Heart left ventricle (tissue), 16 donors: Measurements from ENCODE around the gene CALM3. TPM values are rescaled to one million over a fixed set of nuclear protein-coding genes. Genes with fewer than 3 reads are reported as not detected.

Source experiments
- ATAC-seq, 4 donors: fragments of 200-7000 bp; cut with Tn5 transposase; one replicate each; pipeline ENCODE4 v1.9.1; 2020 to 2022; ENCODE audit warnings: moderate library complexity in 4 of 4, mild to moderate bottlenecking in 3 of 4, moderate number of reproducible peaks in 1 of 4
- DNase-seq, 5 donors: peaks; one replicate each; pipeline ENCODE4 v3.0.0-alpha.2; 2020
- H3K27ac ChIP-seq, 12 donors: fragments of 200-600 bp; sonication (generic) in 4 of 12; one replicate each; pipeline versions ENCODE4 v1.5.0 to v1.8.0; 2016 to 2022; ENCODE audit warnings: mild to moderate bottlenecking in 2 of 12
- H3K27me3 ChIP-seq, 9 donors: fragments of 200-600 bp; sonication (generic) in 2 of 9; one replicate each; pipeline versions ENCODE4 v1.5.1 to v1.8.0; 2016 to 2022; ENCODE audit warnings: mild to moderate bottlenecking in 3 of 9
- H3K36me3 ChIP-seq, 9 donors: fragments of 200-600 bp; sonication (generic) in 2 of 9; one replicate each; pipeline versions ENCODE4 v1.5.0 to v1.8.0; 2018 to 2022; ENCODE audit warnings: mild to moderate bottlenecking in 2 of 9
- H3K4me1 ChIP-seq, 12 donors: fragments of 200-600 bp; sonication (generic) in 4 of 12; one replicate each; pipeline versions ENCODE4 v1.5.0 to v1.8.0; 2016 to 2022; ENCODE audit warnings: mild to moderate bottlenecking in 3 of 12
- H3K4me3 ChIP-seq, 12 donors: fragments of 200-600 bp; sonication (generic) in 4 of 12; one replicate each; pipeline versions ENCODE4 v1.5.0 to v1.8.0; 2017 to 2022; ENCODE audit warnings: mild to moderate bottlenecking in 9 of 12, moderate library complexity in 4 of 12
- H3K9me3 ChIP-seq, 12 donors: fragments of 200-600 bp; sonication (generic) in 4 of 12; one replicate each; pipeline versions ENCODE4 v1.5.0 to v1.8.0; 2016 to 2022; ENCODE audit warnings: mild to moderate bottlenecking in 1 of 12
- POLR2A ChIP-seq, 2 donors: fragments of 450-650 bp; IDR thresholded peaks; one replicate each; pipeline ENCODE4 v1.6.1; 2017; ENCODE audit warnings: antibody characterized with exemption in 2 of 2, mild to moderate bottlenecking in 2 of 2, moderate library complexity in 2 of 2
- WGBS, 4 donors: extraction: QIAGEN DNeasy Blood & Tissue Kit in 2 of 4; methylation state at CpG; one replicate each; pipeline versions ENCODE4 v1.1.5 to v1.1.7; 2013 to 2018; 5-methylcytosine and 5-hydroxymethylcytosine counted together
- intact Hi-C, 10 donors: fragments of 100-400 bp; cut with DNase I; formaldehyde crosslinking; loops; one replicate each; pipeline versions ENCODE4 v1.11.1 to v1.14.2; 2022
- polyA plus RNA-seq, 2 donors: library from polyadenylated mRNA; stranded (reverse); fragments of 200-250 nt; gene quantifications; one replicate each; pipeline ENCODE4 v1.2.3, GENCODE V29; 2013
- total RNA-seq, 9 donors: library from RNA; depleted of rRNA in 2 of 9; stranded (reverse); fragments of >200 nt in 2 of 9; fragmentation: NEBNext Ultra II Directional in 3 of 9; extraction: Animal tissue kit (Norgen Biotek cat#: 25700) in 3 of 9; gene quantifications; one replicate each; pipeline versions ENCODE4 v1.1.0 to v1.2.4, GENCODE V29; 2016 to 2023
- TF ChIP-seq, protein P1 (sequence below), 12 donors: fragments of 200-600 bp; sonication (generic) in 4 of 12; IDR thresholded peaks; one replicate each; pipeline versions ENCODE4 v1.5.0 to v1.8.0; 2018 to 2022; ENCODE audit warnings: antibody characterized with exemption in 12 of 12, mild to moderate bottlenecking in 5 of 12
- donor health status: ischemic (EF 13 %, LVEDD 7.1; RV severe dilation, severe dysfunction).
- donor health status: healthy with polysubstance abuse.
- donor health status: DM: no; HTN: yes; CAD: no.
- donor health status: DM: no; HTN: no; CAD: no.
- donor health status: ischemic (EF 25% LVEDD 6.9; RV normal size, moderate dysfunction).
- donor health status: ischemic (EF 25% LVEDD 5.7; RV mildly dilated, moderate dysfunction).
- donor health status: healthy.
- donor health status: DM: yes; HTN: yes; CAD: no.
- donor health status: ischemic (EF 35%, LVEDD 5.7; RV mildly dilated, moderate dysfunction).
- donor health status: nonischemic (EF 11% LVEDD 7.7; RV severe dilation, severe dysfunction).
- donor health status: DM: yes; HTN: yes; CAD: no.
- donor health status: PGD.
- donor health status: ischemic (EF 29% LVEDD 5.4; RV normal size, mild dysfunction).
- donor health status: nonischemic (EF 23%, LVEDD 6.1; RV moderate dilation, normal function).

CALM3 gene
- total and polyA plus RNA-seq, 11 donors, result 204 to 417 (median 290) TPM

DNA sequence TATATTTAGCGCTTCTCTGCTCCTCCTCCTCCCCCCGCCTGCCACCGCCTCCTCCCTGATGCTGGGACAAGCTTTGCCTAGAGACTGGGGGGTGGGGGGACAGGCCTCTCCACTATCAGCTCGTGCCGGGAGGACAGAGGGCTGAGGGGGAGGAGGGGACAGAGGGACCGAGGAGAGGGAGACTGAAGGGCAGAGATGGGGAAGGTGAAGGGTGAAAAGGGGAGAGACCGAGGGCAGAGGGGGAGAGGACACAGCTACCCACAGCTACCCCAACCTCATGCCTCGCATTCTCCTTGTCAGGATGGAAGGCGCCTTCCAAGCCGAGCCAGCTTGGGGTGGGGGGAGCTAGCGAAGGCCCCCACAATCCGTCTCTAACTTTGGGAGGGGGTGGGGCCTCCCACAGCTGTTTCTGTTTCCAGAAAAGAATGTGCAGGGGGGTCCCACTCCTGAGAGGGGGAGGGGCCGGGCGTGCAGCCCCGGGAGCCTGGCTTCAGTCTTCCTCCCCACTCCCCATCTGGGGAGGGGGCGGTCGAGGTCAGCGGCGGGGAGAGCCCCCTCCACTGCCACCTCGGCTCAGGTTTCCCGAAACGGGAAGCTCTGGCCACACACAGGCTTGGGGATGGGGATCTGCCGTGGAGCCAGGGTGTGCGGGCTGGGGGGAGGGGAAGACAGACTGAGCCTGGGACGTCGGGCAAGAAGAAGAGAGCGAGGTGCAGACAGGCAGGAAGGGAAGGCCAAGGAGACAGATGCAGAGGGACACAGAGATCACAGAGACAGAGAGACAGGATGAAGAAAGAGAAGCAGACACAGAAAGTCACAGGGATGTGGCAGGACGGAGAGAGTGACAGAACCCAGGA, 58.2 kb downstream of the CALM3 start:
- Histone ChIP-seq H3K9me3 (no peaks in the 10 kb centered on the region), H3K4me1 (peaks cover 0 to 33% (median 23%) of the 10 kb centered on the region in 12 donors), H3K36me3 (peaks cover 0 to 6% (median 0%) of the 10 kb centered on the region in 9 donors), H3K27ac (peak overlapping the region in 8 of 12 donors; percentile 43 to 94 (median 80)), H3K27me3 (peaks cover 0 to 24% (median 0%) of the 10 kb centered on the region in 9 donors), H3K4me3 (peak overlapping the region; percentile 46 to 79 (median 70))
- peak in 4 of 5 donors; percentile 47 to 76 (median 59) for DNase-seq
- intact Hi-C loops, result loop anchor here in 7 of 10 donors (1.0 to 10.0 kb wide), 4 partner anchors 19 to 135 kb away; no protein-coding TSS in a partner anchor
- TF ChIP-seq, protein P1, sequence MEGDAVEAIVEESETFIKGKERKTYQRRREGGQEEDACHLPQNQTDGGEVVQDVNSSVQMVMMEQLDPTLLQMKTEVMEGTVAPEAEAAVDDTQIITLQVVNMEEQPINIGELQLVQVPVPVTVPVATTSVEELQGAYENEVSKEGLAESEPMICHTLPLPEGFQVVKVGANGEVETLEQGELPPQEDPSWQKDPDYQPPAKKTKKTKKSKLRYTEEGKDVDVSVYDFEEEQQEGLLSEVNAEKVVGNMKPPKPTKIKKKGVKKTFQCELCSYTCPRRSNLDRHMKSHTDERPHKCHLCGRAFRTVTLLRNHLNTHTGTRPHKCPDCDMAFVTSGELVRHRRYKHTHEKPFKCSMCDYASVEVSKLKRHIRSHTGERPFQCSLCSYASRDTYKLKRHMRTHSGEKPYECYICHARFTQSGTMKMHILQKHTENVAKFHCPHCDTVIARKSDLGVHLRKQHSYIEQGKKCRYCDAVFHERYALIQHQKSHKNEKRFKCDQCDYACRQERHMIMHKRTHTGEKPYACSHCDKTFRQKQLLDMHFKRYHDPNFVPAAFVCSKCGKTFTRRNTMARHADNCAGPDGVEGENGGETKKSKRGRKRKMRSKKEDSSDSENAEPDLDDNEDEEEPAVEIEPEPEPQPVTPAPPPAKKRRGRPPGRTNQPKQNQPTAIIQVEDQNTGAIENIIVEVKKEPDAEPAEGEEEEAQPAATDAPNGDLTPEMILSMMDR (IDR thresholded peaks at IDR 0.05), result no peak
- TF ChIP-seq POLR2A (IDR thresholded peaks at IDR 0.05), result no peak
- ATAC-seq, result no peak
- 4 to 9% (median 7%) methylated on average over 23 to 28 of the region's 28 CpGs for WGBS, 4 donors

- TF ChIP-seq POLR2A (IDR thresholded peaks at IDR 0.05), result no peak
- TF ChIP-seq, protein P1 (IDR thresholded peaks at IDR 0.05), result no peak
- Histone ChIP-seq H3K4me1 (peaks cover 0 to 32% (median 21%) of the 10 kb centered on the region in 12 donors), H3K27me3 (peaks cover 0 to 24% (median 0%) of the 10 kb centered on the region in 9 donors), H3K36me3 (peaks cover 0 to 6% (median 0%) of the 10 kb centered on the region in 9 donors), H3K27ac (peak overlapping the region in 8 of 12 donors; percentile 43 to 94 (median 80)), H3K4me3 (peak overlapping the region; percentile 46 to 79 (median 70)), H3K9me3 (no peaks in the 10 kb centered on the region)
- 1 to 7% (median 4%) methylated on average over 6 to 14 of the region's 14 CpGs for WGBS, 4 donors
- intact Hi-C loops, result loop anchor here in 6 of 10 donors (5.0 to 10.0 kb wide), 3 partner anchors 125 to 135 kb away; no protein-coding TSS in a partner anchor
- ATAC-seq (no peak), DNase-seq (peak in 3 of 5 donors; percentile 25 to 54 (median 43))
Observed at GRCh38 chr19:46660008-46660517, 58.9 kb downstream of the CALM3 start.

Other genes with a start within 250 kb of the CALM3 start
- 10 to 100 TPM; 13.6 to 30.6 (median 24.7) TPM for gene CCDC8, start 187.8 kb upstream of the CALM3 start, total RNA-seq
- gene CCDC8, start 187.8 kb upstream of the CALM3 start, polyA plus RNA-seq, result 10 to 100 TPM; 17.8 to 19.0 TPM
- gene PNMA8C, start 172.4 kb upstream of the CALM3 start, total RNA-seq, result under 1 TPM in 7 of 9 donors, not detected in 2; 0.07 to 0.19 (median 0.12) TPM
- gene PNMA8C, start 172.4 kb upstream of the CALM3 start, polyA plus RNA-seq, result under 1 TPM in 1 of 2 donors, not detected in 1; 0.08 TPM
- gene PNMA8A, start 129.8 kb upstream of the CALM3 start, total RNA-seq, result 10 to 100 TPM in 3 of 9 donors, 1 to 10 TPM in 6; 2.1 to 12.1 (median 9.3) TPM
- gene PNMA8A, start 129.8 kb upstream of the CALM3 start, polyA plus RNA-seq, result 1 to 10 TPM; 3.2 to 6.0 TPM
- gene PNMA8B, start 105.5 kb upstream of the CALM3 start, total RNA-seq, result 1 to 10 TPM in 2 of 9 donors, under 1 TPM in 7; 0.38 to 1.1 (median 0.69) TPM
- under 1 TPM; 0.27 to 0.69 TPM for gene PNMA8B, start 105.5 kb upstream of the CALM3 start, polyA plus RNA-seq
- 10 to 100 TPM in 2 of 9 donors, 1 to 10 TPM in 7; 2.1 to 16.7 (median 4.9) TPM for gene PTGIR, start 23.8 kb downstream of the CALM3 start, total RNA-seq
- gene PTGIR, start 23.8 kb downstream of the CALM3 start, polyA plus RNA-seq, result 1 to 10 TPM; 2.7 to 5.2 TPM
- gene GNG8, start 34.9 kb downstream of the CALM3 start, total RNA-seq, result not detected
- gene GNG8, start 34.9 kb downstream of the CALM3 start, polyA plus RNA-seq, result not detected
- gene DACT3, start 59.9 kb downstream of the CALM3 start, total RNA-seq, result 10 to 100 TPM in 7 of 9 donors, 1 to 10 TPM in 2; 8.8 to 23.4 (median 15.1) TPM
- 1 to 10 TPM; 2.4 to 9.1 TPM for gene DACT3, start 59.9 kb downstream of the CALM3 start, polyA plus RNA-seq
- gene PRKD2, start 115.8 kb downstream of the CALM3 start, total RNA-seq, result 10 to 100 TPM in 7 of 9 donors, 1 to 10 TPM in 2; 8.4 to 32.8 (median 13.2) TPM
- gene PRKD2, start 115.8 kb downstream of the CALM3 start, polyA plus RNA-seq, result 10 to 100 TPM; 10.6 to 12.1 TPM
- gene FKRP, start 144.7 kb downstream of the CALM3 start, total RNA-seq, result 10 to 100 TPM; 13.9 to 25.1 (median 19.8) TPM
- 10 to 100 TPM; 14.4 to 20.7 TPM for gene FKRP, start 144.7 kb downstream of the CALM3 start, polyA plus RNA-seq
- gene STRN4, start 145.1 kb downstream of the CALM3 start, total RNA-seq, result 10 to 100 TPM; 41.0 to 93.6 (median 53.7) TPM
- 10 to 100 TPM; 42.2 to 89.6 TPM for gene STRN4, start 145.1 kb downstream of the CALM3 start, polyA plus RNA-seq
- gene SLC1A5, start 187.3 kb downstream of the CALM3 start, total RNA-seq, result 10 to 100 TPM in 4 of 9 donors, 1 to 10 TPM in 5; 3.7 to 22.4 (median 8.9) TPM
- gene SLC1A5, start 187.3 kb downstream of the CALM3 start, polyA plus RNA-seq, result 10 to 100 TPM in 1 of 2 donors, 1 to 10 TPM in 1; 3.8 to 21.5 TPM
- 100 to 1,000 TPM in 2 of 9 donors, 10 to 100 TPM in 7; 75.3 to 148 (median 84.5) TPM for gene AP2S1, start 249.5 kb downstream of the CALM3 start, total RNA-seq
- gene AP2S1, start 249.5 kb downstream of the CALM3 start, polyA plus RNA-seq, result 100 to 1,000 TPM in 1 of 2 donors, 10 to 100 TPM in 1; 85.8 to 166 TPM